Middle frontal gyrus (tissue), 1 donor: Measurements from ENCODE around the gene ASPN.

ENCODE experiments used
- DNase-seq: peaks from one replicate; pipeline ENCODE4 v3.0.0-alpha.2; 2015; ENCODE audit warnings: low spot score; ENCODE audit errors: extremely low spot score

The ASPN gene

GRCh38 chr9:92506184-92506857, 24.0 kb upstream of the ASPN start:
- DNase-seq = peak; percentile 30

DNA sequence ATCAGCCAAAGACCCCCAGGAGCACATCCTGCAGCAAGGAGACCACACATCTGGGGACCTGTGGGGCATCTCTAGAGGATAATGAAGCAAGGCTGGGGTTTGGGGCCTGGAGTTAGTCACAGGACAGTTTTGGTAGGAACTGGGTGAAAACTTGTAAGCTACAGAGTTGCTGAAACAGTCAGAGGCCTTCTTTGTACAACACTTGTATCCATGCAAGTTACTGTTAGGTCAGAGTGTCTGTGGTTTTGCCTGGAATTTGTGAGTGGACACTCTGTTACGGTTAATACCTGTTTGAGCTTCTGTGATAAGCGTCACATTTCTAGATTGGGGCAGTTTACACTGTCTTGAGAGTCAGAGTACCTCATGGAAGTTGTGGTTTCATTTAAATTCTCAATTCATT, 22.6 kb upstream of the ASPN start:
- DNase-seq = no peak

- no peak for DNase-seq
Measured at GRCh38 chr9:92503156-92503555, 20.9 kb upstream of the ASPN start.

- no peak for DNase-seq
Measured at GRCh38 chr9:92501671-92502393, 19.5 kb upstream of the ASPN start.

- DNase-seq = no peak
Measured at GRCh38 chr9:92500725-92501124, 18.4 kb upstream of the ASPN start.

DNA sequence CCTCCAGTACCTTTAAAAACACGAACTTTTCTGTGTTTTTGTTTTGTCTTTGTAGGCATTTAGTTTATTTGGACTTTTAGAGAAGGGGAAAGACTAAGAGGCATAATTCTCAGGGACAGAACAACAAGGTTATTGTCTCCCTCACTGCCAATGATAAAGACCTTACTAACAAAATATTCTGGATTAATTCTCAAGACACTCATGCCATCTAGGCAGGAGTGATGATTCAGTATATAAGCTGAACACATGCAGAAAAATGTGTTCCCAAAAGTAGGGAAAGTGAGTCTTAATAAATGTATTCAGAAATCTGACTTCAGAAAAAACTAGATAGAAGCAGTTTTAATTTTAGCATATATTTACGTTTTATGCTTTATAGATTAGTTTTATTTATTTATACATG, 17.4 kb upstream of the ASPN start:
- no peak for DNase-seq

DNA sequence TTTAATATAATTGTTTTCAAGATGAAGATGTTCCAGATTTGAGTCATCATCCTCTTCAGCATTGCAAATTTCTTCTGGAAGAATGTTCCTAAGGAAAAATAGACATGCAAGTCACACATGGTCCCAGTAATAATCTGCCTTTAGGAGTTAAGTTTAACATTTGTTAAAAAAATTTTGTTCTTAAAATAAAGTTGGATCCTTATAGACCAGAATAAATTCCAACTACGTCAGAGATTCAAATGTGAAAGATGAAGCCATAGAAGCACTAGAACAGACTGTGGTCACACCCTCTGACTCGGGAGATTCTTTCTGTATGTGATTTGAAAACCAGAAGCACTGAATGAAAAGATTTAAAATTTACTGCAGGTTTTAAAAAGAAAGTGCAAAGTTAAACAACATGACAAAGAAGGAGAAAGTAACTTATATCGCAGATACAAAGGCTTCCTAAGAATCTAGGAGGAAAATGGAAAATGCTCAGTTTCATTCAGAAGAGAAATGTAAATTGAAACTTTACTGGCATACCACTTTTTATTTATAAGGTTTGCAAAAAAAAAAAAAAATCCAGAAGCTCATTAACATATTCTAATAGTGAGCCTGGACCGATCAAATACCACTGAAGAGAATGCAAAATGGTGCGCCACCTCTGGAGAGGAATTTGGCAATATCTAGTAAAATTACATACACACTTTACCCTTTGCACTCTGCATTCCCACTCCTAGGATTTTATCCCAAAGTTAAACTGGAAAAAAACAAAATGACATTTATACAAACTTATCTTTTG, 14.3 kb upstream of the ASPN start:
- DNase-seq = no peak

GRCh38 chr9:92494856-92495255, 12.6 kb upstream of the ASPN start:
- no peak for DNase-seq

GRCh38 chr9:92493749-92494387, 11.6 kb upstream of the ASPN start:
- DNase-seq = no peak

GRCh38 chr9:92492781-92493401, 10.6 kb upstream of the ASPN start:
- no peak for DNase-seq

DNA sequence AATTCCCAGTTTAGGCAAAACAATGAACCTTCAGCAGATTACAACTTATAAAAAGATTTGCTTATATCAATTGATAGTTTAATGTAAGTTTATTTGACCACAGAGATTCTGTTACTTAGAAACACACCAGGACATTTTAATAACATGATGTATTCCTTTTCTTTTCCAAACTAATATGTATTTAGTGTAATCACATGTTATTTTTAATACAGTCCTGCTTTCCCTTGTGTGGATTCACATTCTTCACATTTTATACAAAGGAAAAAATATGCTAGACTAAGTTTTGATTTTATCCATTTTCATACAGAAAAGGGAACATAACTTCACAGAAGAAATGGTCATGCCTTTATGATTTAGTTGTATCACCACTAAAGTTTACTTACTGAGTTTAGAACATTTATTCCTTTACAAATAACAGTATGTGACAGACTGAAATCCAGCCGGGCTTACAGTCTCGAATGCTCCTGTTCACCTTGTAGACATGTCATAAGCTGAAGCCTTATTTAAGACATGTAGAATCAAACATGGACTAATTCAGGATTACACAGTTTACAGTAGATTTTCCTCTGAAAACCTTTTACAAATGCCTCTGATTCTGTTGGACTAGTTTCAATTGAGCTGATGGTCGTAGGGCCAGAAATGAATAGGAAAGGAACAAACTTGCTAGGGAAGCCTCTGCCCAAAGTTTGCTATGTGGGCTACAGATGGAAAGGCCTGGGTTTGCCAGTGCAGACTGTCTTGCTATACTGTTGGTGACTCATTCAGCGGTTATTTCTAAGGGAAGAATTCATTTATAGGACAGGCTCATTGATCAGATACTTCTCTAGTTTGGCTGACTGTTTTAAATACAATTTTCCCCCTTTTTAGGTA, 6.6 kb upstream of the ASPN start:
- no peak for DNase-seq

GRCh38 chr9:92486371-92486770, 4.1 kb upstream of the ASPN start:
- DNase-seq = no peak

- no peak for DNase-seq
Measured at GRCh38 chr9:92484563-92484962, 2.3 kb upstream of the ASPN start.

- DNase-seq = no peak
Measured at GRCh38 chr9:92483627-92484545, 1.6 kb upstream of the ASPN start.

- DNase-seq = no peak
Measured at GRCh38 chr9:92482805-92483204, 499 bp upstream of the ASPN start.

- peak; percentile 29 for DNase-seq
Measured at GRCh38 chr9:92480986-92481633, 1.2 kb downstream of the ASPN start.

DNA sequence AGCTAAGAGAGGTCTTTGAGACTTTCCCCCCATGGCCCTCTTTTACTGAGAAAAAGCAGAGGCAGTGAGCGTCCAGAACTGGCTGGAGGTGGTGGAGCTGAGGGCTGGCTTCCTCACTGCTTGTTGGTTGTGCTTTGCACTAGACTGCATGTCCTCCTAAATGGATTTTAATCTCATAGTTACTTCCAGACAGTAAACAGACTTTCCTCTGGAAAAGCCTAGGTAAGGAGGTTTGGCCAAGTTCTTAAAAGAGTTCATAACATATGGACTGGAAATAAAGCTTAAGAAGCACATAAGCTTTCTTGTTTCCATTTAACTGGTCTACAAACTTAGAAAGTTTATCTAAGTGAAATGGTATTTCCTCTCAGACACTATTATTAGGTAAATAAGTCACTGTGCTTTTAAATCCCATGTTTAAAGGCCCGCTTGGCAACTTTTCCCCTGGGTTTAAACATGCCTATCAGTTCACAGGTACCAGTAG, 2.0 kb downstream of the ASPN start:
- no peak for DNase-seq

- no peak for DNase-seq
Measured at GRCh38 chr9:92479346-92479745, 3.0 kb downstream of the ASPN start.

GRCh38 chr9:92478783-92479182, 3.5 kb downstream of the ASPN start:
- DNase-seq = no peak
